Measurements from ENCODE around the gene NUFIP1.

DNA sequence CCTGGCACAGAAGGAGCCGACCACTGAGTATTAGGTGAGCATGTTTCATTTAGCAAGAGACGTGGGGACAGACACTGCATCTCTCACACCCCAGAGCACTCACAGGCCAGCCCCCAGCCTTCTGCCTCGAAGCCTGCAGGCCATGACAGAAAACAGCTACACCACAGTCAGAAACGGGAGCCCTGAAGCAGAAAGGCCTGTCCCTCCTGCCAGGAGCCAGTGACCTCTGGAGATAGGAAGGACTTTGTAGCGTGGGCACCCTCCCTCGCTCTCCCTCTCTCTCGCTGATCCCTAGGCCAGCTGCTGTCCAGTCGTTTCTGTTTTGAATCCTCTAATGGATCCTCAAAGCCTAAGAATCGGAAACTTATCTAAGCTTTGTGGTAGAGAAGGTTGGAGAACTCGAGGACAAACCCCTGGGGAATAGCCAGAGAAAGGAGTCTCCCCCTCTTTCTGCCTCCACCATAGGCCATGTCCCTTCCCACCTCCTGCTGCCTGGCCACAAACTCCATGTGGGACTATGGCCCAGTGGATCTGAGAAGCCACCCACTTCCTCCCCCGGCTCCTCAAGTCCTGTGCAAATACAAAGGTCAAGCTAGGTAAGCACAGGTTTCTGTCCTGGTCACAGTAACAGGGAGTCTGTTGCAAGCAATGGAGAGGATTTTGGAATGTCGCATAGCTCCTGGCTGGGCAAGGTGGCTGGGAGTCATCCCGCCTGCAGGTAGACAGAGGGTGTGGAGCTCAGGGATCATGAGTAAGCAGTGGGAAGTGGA lies 95.1 kb downstream of the NUFIP1 start:
- no peak for TF ChIP-seq EP300 (IDR thresholded peaks at IDR 0.05)
- TF ChIP-seq, protein P1, sequence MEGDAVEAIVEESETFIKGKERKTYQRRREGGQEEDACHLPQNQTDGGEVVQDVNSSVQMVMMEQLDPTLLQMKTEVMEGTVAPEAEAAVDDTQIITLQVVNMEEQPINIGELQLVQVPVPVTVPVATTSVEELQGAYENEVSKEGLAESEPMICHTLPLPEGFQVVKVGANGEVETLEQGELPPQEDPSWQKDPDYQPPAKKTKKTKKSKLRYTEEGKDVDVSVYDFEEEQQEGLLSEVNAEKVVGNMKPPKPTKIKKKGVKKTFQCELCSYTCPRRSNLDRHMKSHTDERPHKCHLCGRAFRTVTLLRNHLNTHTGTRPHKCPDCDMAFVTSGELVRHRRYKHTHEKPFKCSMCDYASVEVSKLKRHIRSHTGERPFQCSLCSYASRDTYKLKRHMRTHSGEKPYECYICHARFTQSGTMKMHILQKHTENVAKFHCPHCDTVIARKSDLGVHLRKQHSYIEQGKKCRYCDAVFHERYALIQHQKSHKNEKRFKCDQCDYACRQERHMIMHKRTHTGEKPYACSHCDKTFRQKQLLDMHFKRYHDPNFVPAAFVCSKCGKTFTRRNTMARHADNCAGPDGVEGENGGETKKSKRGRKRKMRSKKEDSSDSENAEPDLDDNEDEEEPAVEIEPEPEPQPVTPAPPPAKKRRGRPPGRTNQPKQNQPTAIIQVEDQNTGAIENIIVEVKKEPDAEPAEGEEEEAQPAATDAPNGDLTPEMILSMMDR (IDR thresholded peaks at IDR 0.05) = no peak
- no peak for TF ChIP-seq POLR2A (IDR thresholded peaks at IDR 0.05)
